Stimulated activated CD8-positive, alpha-beta memory T cell treated with anti-CD3 and anti-CD28 coated beads, Interleukin-15, amount 100 ng/mL, for 1 hour (primary cell): ENCODE results near the gene TMC5.
"Not testable (repeated sequence)": the region's sequence is repeated elsewhere in the genome, so short reads cannot be mapped to it uniquely, and the experiment has no call there.

Source experiments
- DNase-seq: peaks from one replicate; pipeline ENCODE4 v3.0.0-alpha.2; 2020; ENCODE audit warnings: low read depth

TMC5 gene, protein sequence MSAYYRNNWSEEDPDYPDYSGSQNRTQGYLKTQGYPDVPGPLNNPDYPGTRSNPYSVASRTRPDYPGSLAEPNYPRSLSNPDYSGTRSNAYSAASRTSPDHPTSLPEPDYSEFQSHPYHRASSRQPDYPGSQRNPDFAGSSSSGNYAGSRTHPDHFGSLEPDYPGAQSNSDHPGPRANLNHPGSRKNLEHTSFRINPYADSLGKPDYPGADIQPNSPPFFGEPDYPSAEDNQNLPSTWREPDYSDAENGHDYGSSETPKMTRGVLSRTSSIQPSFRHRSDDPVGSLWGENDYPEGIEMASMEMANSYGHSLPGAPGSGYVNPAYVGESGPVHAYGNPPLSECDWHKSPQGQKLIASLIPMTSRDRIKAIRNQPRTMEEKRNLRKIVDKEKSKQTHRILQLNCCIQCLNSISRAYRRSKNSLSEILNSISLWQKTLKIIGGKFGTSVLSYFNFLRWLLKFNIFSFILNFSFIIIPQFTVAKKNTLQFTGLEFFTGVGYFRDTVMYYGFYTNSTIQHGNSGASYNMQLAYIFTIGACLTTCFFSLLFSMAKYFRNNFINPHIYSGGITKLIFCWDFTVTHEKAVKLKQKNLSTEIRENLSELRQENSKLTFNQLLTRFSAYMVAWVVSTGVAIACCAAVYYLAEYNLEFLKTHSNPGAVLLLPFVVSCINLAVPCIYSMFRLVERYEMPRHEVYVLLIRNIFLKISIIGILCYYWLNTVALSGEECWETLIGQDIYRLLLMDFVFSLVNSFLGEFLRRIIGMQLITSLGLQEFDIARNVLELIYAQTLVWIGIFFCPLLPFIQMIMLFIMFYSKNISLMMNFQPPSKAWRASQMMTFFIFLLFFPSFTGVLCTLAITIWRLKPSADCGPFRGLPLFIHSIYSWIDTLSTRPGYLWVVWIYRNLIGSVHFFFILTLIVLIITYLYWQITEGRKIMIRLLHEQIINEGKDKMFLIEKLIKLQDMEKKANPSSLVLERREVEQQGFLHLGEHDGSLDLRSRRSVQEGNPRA

DNA sequence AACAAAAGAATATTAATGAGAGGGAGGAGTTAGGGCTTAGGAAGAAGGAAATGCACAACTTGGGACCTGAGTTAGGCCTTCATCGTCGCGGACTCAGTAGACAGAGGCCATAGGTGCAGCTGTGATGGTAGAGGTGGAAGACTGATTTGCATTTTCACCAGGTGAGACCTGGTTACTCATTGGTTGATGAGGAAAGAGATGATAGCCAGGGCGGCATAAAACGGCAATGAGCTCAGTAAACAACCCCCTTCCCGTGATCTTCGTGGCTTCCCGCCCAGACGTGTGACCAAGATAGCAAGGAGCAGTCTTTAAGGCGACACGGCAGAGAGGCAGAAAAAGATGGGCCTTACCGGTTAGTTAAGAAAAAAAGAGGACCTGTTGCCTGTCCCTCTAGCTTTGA lies at the start of gene TMC5:
TSS of gene TMC5 (plus strand) at position 244 of the 400 bp plus-strand sequence. CDS start 22,156 bp downstream, outside the sequence.
- no peak for DNase-seq

GRCh38 chr16:19372541-19372940 lies 45.1 kb upstream of the TMC5 start:
- DNase-seq: not testable (repeated sequence)

- no peak for DNase-seq
Measured at GRCh38 chr16:19374402-19374801, 43.3 kb upstream of the TMC5 start.

GRCh38 chr16:19375561-19376158 lies 42.0 kb upstream of the TMC5 start:
- DNase-seq: no peak

DNA sequence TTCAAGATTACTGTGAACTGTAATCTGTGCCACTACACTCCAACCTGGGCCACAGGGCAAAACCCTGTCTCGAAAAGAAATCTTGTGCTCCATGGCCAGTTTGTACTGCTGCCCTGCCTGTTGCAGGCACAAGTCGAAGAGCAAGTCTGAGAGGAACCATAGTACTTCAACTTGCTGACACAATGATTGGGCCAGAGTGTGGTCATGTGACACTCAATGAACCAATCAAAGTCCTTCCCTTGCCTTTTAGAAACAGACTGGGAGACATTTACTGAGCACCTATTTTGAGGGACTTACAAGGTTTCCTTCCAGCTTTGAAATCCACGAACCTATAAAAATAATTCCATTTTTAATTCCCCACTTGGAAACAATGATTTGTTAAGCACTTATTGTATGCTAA lies 39.8 kb upstream of the TMC5 start:
- no peak for DNase-seq

GRCh38 chr16:19378511-19378910 lies 39.2 kb upstream of the TMC5 start:
- DNase-seq: no peak

GRCh38 chr16:19379838-19380237 lies 37.8 kb upstream of the TMC5 start:
- no peak for DNase-seq

- DNase-seq: no peak
Measured at GRCh38 chr16:19380328-19380727, 37.4 kb upstream of the TMC5 start.

DNA sequence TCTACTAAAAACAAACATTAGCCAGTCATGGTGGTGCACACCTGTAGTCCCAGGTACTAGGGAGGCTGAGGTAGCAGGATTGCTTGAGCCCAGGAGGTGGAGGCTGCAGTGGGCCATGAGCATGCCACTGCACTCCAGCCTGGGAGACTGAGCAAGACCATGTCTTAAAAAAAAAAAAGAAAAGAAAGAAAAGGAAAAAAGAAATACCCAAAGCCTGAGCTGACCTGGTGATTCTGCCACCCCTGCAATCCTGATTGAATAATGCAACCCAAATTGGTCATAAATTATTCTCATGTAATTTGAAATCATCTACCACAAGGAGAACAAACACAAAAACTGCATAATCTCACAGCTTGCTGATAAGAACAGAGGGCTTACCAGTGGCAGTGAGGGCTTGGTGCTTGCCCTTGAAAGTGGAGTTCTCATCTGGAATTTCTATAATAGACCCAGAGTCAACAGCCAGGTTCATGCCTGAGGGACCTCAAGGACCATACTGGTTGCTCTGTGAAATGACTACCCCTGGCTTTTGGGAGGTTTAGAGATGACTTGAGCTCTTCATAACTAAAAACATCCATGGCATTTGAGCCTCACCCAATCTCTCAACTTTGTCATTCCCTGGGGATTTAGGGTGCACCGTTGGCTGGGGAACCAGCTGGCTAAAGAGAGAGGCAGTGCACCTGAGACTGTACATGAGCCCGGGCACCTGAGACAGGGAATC lies 35.4 kb upstream of the TMC5 start:
- DNase-seq: no peak

- no peak for DNase-seq
Measured at GRCh38 chr16:19382887-19383816, 34.5 kb upstream of the TMC5 start.

- DNase-seq: no peak
Measured at GRCh38 chr16:19384656-19385055, 33.0 kb upstream of the TMC5 start.

- no peak for DNase-seq
Measured at GRCh38 chr16:19386525-19386924, 31.2 kb upstream of the TMC5 start.

- DNase-seq: no peak
Measured at GRCh38 chr16:19389246-19389645, 28.4 kb upstream of the TMC5 start.

- not testable (repeated sequence) for DNase-seq
Measured at GRCh38 chr16:19391185-19391776, 26.4 kb upstream of the TMC5 start.

DNA sequence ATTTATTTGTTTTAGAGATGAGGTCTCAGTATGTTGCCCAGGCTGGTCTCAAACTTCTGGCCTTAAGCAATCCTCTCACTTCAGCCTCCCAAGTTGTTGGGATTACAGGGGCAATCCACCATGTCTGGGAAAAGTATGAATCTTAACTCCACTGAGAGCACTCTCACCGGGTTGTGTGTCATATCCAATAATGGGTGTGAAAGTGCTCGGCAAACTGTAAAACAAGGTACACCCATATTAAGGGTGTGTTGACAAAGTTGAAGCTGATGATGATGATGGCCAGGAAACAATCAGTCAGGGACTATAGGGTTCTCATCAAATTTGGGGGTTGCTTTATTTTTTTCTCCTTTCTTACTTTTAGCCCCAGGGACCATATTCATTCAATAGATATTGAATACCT lies 25.3 kb upstream of the TMC5 start:
- no peak for DNase-seq

DNA sequence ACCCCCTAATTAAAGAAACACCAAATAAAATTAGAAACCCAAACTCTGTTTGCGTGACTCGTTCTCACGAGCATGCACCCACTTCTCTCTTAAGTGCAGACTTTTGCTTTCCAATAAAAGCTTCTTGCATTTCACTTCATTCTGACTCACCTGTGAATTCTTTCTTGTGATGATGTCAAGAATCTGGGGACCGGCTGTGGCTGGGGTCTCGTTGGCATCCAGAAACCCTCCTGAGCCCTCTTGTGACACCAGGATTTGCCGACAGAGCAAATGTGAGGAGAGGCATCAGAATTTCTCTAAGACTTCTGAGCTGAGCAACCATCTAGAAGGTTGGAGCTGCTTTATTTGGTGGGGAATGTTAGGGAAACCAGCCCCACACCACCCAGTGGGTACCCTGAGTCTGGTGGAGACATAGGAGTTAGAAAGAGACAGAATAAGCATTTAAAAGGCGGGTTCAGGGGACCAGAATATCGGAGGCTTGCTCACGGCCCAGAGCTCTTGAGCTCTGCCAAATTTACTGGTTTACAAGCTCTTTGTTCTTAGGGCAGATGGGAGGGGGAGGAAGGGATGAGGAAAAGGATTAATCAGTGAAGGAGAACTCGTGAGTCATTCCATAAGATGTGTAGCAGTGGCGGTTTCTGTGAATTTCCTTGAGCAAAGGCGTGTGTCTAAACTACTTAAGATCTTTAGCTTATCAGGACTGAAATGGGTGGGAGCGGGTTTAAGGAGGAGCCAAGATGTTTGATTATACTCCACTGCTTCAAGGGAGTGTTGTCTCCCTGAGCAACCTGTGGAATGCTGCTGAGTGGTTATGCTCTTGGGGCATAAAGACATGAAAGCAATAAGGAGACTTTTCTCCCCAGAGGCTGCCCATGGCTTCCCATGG lies 24.2 kb upstream of the TMC5 start:
- no peak for DNase-seq

- DNase-seq: not testable (repeated sequence)
Measured at GRCh38 chr16:19395646-19396267, 21.9 kb upstream of the TMC5 start.

GRCh38 chr16:19396555-19397011 lies 21.1 kb upstream of the TMC5 start:
- DNase-seq: no peak

DNA sequence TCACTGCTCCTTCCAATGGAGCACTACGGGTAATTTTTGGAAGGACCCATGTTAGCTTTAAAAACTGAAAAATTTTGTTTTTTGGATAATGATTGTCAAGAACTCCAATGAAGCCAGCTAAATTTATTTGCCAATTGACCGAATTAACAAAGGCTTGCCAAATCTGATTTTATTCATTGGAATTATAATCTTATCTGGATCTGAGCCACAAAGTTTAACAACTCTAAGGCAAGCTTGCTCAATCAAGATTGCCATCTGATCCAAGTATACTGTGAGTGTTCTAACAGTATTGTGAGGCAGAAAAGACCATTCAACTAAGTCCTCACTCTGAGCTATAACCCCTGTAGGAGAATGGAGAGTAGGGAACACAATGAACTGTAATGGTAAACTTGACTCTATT lies 20.3 kb upstream of the TMC5 start:
- DNase-seq: not testable (repeated sequence)
